Measurements from ENCODE around the gene TMEM120B.
A peak's percentile ranks its signal among the peaks of the same experiment; 100 is the strongest.

Gene TMEM120B

DNA sequence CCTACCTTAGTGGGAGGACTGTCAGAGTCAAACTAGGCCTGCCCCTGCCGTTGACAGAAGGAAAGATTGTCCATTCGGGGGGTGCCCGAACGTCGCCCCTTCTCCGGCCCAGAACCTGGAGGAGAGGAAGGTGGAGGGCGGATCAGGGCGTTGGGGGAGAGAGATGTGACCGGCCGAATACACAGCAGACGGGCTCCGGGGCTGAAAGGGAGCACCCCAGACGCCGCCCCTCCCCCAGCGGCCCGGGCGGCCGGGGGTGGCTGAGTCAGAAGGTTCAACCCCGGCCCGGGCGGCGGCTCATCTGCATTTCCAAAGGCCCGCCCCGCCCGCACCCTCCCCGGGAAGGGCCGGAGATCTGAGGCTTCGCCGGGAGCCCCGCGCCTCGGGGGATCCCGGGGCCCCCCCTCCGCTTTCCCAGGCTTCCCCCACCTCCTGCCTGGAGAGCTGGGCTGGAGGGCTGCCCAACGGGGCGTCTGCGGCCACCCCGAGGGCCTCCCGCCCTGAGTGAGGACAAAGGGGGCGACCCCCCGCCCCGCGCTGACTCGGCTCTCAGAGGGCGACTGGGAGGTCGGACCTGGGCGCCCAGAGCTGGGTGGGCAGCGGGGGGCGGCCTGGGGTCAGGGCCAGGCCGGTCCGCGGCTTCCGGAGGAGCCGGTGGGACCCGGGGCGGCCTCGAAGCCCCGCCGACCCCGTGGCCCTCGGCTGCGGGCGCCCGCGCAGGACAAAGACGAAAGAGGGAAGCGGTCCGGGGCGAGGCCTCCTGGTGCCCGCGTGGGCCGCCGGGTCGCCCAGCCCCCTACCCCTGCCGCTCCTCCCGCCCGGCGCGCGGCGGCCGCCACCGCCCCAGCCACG is 87.5 kb downstream of the TMEM120B start (continued):
- TF ChIP-seq, protein P1, sequence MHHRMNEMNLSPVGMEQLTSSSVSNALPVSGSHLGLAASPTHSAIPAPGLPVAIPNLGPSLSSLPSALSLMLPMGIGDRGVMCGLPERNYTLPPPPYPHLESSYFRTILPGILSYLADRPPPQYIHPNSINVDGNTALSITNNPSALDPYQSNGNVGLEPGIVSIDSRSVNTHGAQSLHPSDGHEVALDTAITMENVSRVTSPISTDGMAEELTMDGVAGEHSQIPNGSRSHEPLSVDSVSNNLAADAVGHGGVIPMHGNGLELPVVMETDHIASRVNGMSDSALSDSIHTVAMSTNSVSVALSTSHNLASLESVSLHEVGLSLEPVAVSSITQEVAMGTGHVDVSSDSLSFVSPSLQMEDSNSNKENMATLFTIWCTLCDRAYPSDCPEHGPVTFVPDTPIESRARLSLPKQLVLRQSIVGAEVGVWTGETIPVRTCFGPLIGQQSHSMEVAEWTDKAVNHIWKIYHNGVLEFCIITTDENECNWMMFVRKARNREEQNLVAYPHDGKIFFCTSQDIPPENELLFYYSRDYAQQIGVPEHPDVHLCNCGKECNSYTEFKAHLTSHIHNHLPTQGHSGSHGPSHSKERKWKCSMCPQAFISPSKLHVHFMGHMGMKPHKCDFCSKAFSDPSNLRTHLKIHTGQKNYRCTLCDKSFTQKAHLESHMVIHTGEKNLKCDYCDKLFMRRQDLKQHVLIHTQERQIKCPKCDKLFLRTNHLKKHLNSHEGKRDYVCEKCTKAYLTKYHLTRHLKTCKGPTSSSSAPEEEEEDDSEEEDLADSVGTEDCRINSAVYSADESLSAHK (tag by site-specific recombination; IDR thresholded peaks at IDR 0.05) = peak; percentile 69; the same call in 1 of the 2 replicates
- TF ChIP-seq ZNF324 (tag by site-specific recombination; IDR thresholded peaks at IDR 0.05) (0 out of 2 replicates have a peak, but pooled peaks have one; percentile 61), ZNF404 (tag by site-specific recombination; IDR thresholded peaks at IDR 0.05) (no peak), ZNF114 (tag by site-specific recombination; IDR thresholded peaks at IDR 0.05) (no peak), ZBTB48 (tag by site-specific recombination; IDR thresholded peaks at IDR 0.05) (no peak; the same call in 1 of the 2 replicates), GFI1B (tag by site-specific recombination; IDR thresholded peaks at IDR 0.05) (peak; percentile 21; the same call in 1 of the 2 replicates), ZBTB7A (tag by site-specific recombination; IDR thresholded peaks at IDR 0.05; ENCODE audit: low read depth) (peak; percentile 78; the same call in 1 of the 2 replicates), BCL11A (tag by site-specific recombination; IDR thresholded peaks at IDR 0.05; ENCODE audit: low read depth) (peak; percentile 98), ZFP37 (tag by site-specific recombination; IDR thresholded peaks at IDR 0.05) (peak; percentile 74; the same call in 1 of the 2 replicates), ZNF169 (tag by site-specific recombination; IDR thresholded peaks at IDR 0.05) (no peak), INSM2 (tag by site-specific recombination; IDR thresholded peaks at IDR 0.05) (no peak), ZNF571 (tag by site-specific recombination; IDR thresholded peaks at IDR 0.05) (no peak), ZNF341 (tag by site-specific recombination; IDR thresholded peaks at IDR 0.05; ENCODE audit: low read depth) (peak; percentile 93), ZNF148 (tag by site-specific recombination; IDR thresholded peaks at IDR 0.05; ENCODE audit: borderline replicate concordance) (no peak), ZNF354C (tag by site-specific recombination; IDR thresholded peaks at IDR 0.05; ENCODE audit: borderline replicate concordance, low read depth) (no peak), ZBTB6 (tag by site-specific recombination; IDR thresholded peaks at IDR 0.05) (no peak), MYNN (tag by site-specific recombination; IDR thresholded peaks at IDR 0.05; ENCODE audit: borderline replicate concordance) (no peak), ZNF292 (tag by site-specific recombination; IDR thresholded peaks at IDR 0.05; ENCODE audit: borderline replicate concordance, low read depth) (no peak), ZNF791 (tag by site-specific recombination; IDR thresholded peaks at IDR 0.05) (no peak), ZNF776 (tag by site-specific recombination; IDR thresholded peaks at IDR 0.05; ENCODE audit: borderline replicate concordance) (no peak), ZNF140 (tag by site-specific recombination; IDR thresholded peaks at IDR 0.05) (no peak), ZSCAN23 (tag by site-specific recombination; IDR thresholded peaks at IDR 0.05) (0 out of 2 replicates have a peak, but pooled peaks have one; percentile 70), ZNF311 (tag by site-specific recombination; IDR thresholded peaks at IDR 0.05; ENCODE audit: borderline replicate concordance) (no peak), TRIM28 (IDR thresholded peaks at IDR 0.05; ENCODE audit: borderline replicate concordance, low read length) (no peak), KLF8 (tag by site-specific recombination; IDR thresholded peaks at IDR 0.05) (peak; percentile 99), ZBTB11 (tag by site-specific recombination; conservative IDR thresholded peaks at IDR 0.05; ENCODE audit: low read depth) (no peak), ZNF837 (tag by site-specific recombination; IDR thresholded peaks at IDR 0.05) (0 out of 2 replicates have a peak, but pooled peaks have one; percentile 25)

Measured in HEK293 (cell line).